Gastroesophageal sphincter (tissue), 4 donors: ENCODE results near the gene FAM216A. TPM values are rescaled to one million over a fixed set of nuclear protein-coding genes. Genes with fewer than 3 reads are reported as not detected.
A peak's percentile ranks its signal among the peaks of the same experiment; 100 is the strongest.
"Not testable (repeated sequence)": the region's sequence is repeated elsewhere in the genome, so short reads cannot be mapped to it uniquely, and the experiment has no call there.

ENCODE experiments used
- ATAC-seq: fragments of 150-250 bp; one replicate; pipeline ENCODE4 v1.9.1; 2016; ENCODE audit warnings: mild to moderate bottlenecking, moderate library complexity
- H3K27ac ChIP-seq, 4 donors: fragments of 200-600 bp; sonication (generic) in 3 of 4; 1 replicate in 3 of 4; 2 replicates in 1 of 4; pipeline ENCODE4 v1.5.1; 2016 to 2019
- H3K27me3 ChIP-seq: fragments of 200-600 bp; sonication (generic); one replicate; pipeline ENCODE4 v1.5.1; 2019
- H3K36me3 ChIP-seq, 2 donors: fragments of 200-600 bp; sonication (generic); one replicate each; pipeline ENCODE4 v1.5.1; 2019; ENCODE audit warnings: control low read depth in 1 of 2
- H3K4me1 ChIP-seq, 3 donors: fragments of 200-600 bp; sonication (generic); 1 replicate in 2 of 3; 2 replicates in 1 of 3; pipeline ENCODE4 v1.5.1; 2016 to 2019; ENCODE audit warnings: control low read depth in 2 of 3
- H3K4me3 ChIP-seq, 2 donors: fragments of 200-600 bp; sonication (generic); one replicate each; pipeline ENCODE4 v1.5.1; 2019; ENCODE audit warnings: mild to moderate bottlenecking in 1 of 2, moderate library complexity in 1 of 2
- H3K9me3 ChIP-seq, 3 donors: fragments of 200-600 bp; sonication (generic); one replicate each; pipeline ENCODE4 v1.5.1; 2017 to 2019; ENCODE audit warnings: control low read depth in 2 of 3
- CTCF ChIP-seq, 4 experiments: fragments of 200-600 bp in 2 of 4; fragments of 450-650 bp in 2 of 4; sonication (generic) in 1 of 4; IDR thresholded peaks; one replicate each; pipeline ENCODE4 v1.5.1; 2017 to 2019; ENCODE audit warnings: antibody characterized with exemption in 4 of 4, mild to moderate bottlenecking in 2 of 4, moderate library complexity in 2 of 4
- EP300 ChIP-seq: sonication (generic); formaldehyde crosslinking; IDR thresholded peaks from one replicate; pipeline ENCODE4 v1.6.1; 2017; ENCODE audit warnings: antibody characterized with exemption, mild to moderate bottlenecking
- POLR2A ChIP-seq, 2 donors: fragments of 450-650 bp; IDR thresholded peaks; one replicate each; pipeline ENCODE4 v1.6.1; 2017; ENCODE audit warnings: antibody characterized with exemption in 2 of 2, mild to moderate bottlenecking in 2 of 2, moderate library complexity in 1 of 2
- POLR2AphosphoS5 ChIP-seq: sonication (generic); formaldehyde crosslinking; IDR thresholded peaks from one replicate; pipeline ENCODE4 v1.6.1; 2017; ENCODE audit warnings: antibody characterized with exemption
- WGBS, 2 donors: methylation state at CpG; one replicate each; pipeline ENCODE4 v1.1.5; 2018; ENCODE audit warnings: low coverage in 1 of 2; 5-methylcytosine and 5-hydroxymethylcytosine counted together
- total RNA-seq, 4 donors: library from RNA; depleted of rRNA; stranded (reverse); fragments of >200 nt; gene quantifications; one replicate each; pipeline ENCODE4 v1.1.0, GENCODE V29; 2016

The FAM216A gene
- total RNA-seq, 4 donors from 2014 or later: 5.1 to 9.8 (median 6.1) TPM

DNA sequence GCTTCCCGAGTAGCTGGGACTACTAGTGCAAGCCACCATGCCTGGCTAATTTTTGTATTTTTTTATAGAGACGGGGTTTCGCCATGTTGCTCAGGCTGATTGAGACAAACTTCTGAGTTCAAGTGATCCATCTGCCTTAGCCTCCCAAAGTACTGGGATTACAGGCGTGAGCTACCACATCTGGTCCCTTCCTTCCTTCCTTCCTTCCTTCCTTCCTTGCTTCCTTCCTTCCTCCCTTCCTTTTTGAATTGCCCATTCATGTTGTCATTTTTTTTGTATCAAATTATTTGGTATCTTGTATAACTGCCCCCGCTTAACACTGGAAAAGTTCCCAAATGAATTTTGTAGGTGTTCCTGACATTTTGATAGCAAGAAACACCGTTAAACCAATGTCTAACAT is 45.2 kb downstream of the FAM216A start:
- peaks cover 0 to 8% (median 0%) of the 10 kb centered on the region in 3 donors for H3K4me1 ChIP-seq
- no peaks in the 10 kb centered on the region for H3K27me3 ChIP-seq
- H3K4me3 ChIP-seq: no peak overlapping the region
- H3K27ac ChIP-seq: no peak overlapping the region
- no peaks in the 10 kb centered on the region for H3K36me3 ChIP-seq
- ATAC-seq: no peak
- no peaks in the 10 kb centered on the region for H3K9me3 ChIP-seq
- TF ChIP-seq CTCF (IDR thresholded peaks at IDR 0.05) (no peak), EP300 (no peak), POLR2A (IDR thresholded peaks at IDR 0.05) (no peak), POLR2AphosphoS5 (no peak)
- 72 to 87% methylated on average over 4 to 6 of the region's 6 CpGs for WGBS, 2 donors

GRCh38 chr12:110514363-110514762 is 45.7 kb downstream of the FAM216A start:
- Histone ChIP-seq H3K27me3 (no peaks in the 10 kb centered on the region), H3K27ac (no peak overlapping the region), H3K36me3 (no peaks in the 10 kb centered on the region), H3K4me1 (peaks cover 0 to 8% (median 0%) of the 10 kb centered on the region in 3 donors), H3K9me3 (no peaks in the 10 kb centered on the region), H3K4me3 (no peak overlapping the region)
- TF ChIP-seq EP300 (no peak), POLR2AphosphoS5 (no peak), POLR2A (IDR thresholded peaks at IDR 0.05) (no peak)
- no peak for ATAC-seq
- 76 to 100% methylated on average over 1 of the region's 1 CpG for WGBS, 2 donors

DNA sequence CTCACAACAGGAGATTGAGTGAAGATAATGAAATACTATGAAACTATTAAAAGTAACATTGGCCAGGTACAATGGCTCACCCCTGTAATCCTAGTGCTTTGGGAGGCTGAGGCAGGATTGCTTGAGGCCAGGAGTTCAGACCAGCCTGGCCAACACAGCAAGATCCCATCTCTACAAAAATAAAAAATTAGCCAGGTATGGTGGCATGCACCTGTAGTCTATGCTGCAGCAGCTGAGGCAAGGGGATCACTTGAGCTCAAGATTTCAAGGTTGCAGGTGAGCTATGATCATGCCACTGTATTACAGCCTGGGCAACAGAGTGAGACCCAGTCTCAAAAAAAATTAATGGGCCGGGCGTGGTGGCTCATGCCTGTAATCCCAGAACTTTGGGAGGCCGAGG is 48.4 kb downstream of the FAM216A start:
- WGBS, 2 donors: 92% methylated on average over 2 of the region's 3 CpGs; no CpG with 5 or more reads in 1 of the 2 donors
- ATAC-seq: no peak
- Histone ChIP-seq H3K4me3 (no peak overlapping the region), H3K27me3 (no peaks in the 10 kb centered on the region), H3K36me3 (no peaks in the 10 kb centered on the region), H3K27ac (no peak overlapping the region), H3K4me1 (peaks cover 0 to 8% (median 0%) of the 10 kb centered on the region in 3 donors), H3K9me3 (no peaks in the 10 kb centered on the region)
- no peak for TF ChIP-seq EP300

- 85 to 100% methylated on average over 1 to 8 of the region's 8 CpGs for WGBS, 2 donors
- H3K27ac ChIP-seq, ATAC-seq, H3K9me3 ChIP-seq, H3K27me3 ChIP-seq, H3K4me1 ChIP-seq, H3K4me3 ChIP-seq, H3K36me3 ChIP-seq: not testable (repeated sequence)
Measured at GRCh38 chr12:110518014-110518413, 49.4 kb downstream of the FAM216A start.

- WGBS, 2 donors: 86 to 89% methylated on average over 7 of the region's 11 CpGs
- not testable (repeated sequence) for ATAC-seq
Measured at GRCh38 chr12:110520876-110521712, 52.4 kb downstream of the FAM216A start.

GRCh38 chr12:110528277-110528839 is 59.7 kb downstream of the FAM216A start:
- H3K27ac ChIP-seq: no peak overlapping the region
- TF ChIP-seq CTCF (IDR thresholded peaks at IDR 0.05) (no peak), POLR2AphosphoS5 (no peak), EP300 (no peak), POLR2A (IDR thresholded peaks at IDR 0.05) (no peak)
- WGBS, 2 donors: 96% methylated on average over 4 to 6 of the region's 6 CpGs
- ATAC-seq: no peak
- H3K27me3 ChIP-seq: no peaks in the 10 kb centered on the region
- no peaks in the 10 kb centered on the region for H3K9me3 ChIP-seq
- no peak overlapping the region for H3K4me3 ChIP-seq
- peaks cover 0 to 10% of the 10 kb centered on the region in 2 donors for H3K36me3 ChIP-seq
- H3K4me1 ChIP-seq: peaks cover 12 to 24% (median 14%) of the 10 kb centered on the region in 3 donors

More at GRCh38 chr12:110520876-110521712, 52.4 kb downstream of the FAM216A start:
- H3K27ac ChIP-seq, H3K4me1 ChIP-seq, H3K4me3 ChIP-seq, H3K36me3 ChIP-seq, H3K27me3 ChIP-seq, H3K9me3 ChIP-seq: not testable (repeated sequence)

GRCh38 chr12:110530511-110530910 is 61.9 kb downstream of the FAM216A start:
- peaks cover 0 to 10% of the 10 kb centered on the region in 2 donors for H3K36me3 ChIP-seq
- H3K27me3 ChIP-seq: no peaks in the 10 kb centered on the region
- WGBS, 2 donors: 0 to 18% methylated on average over 1 to 2 of the region's 2 CpGs
- no peaks in the 10 kb centered on the region for H3K9me3 ChIP-seq
- no peak for ATAC-seq
- TF ChIP-seq POLR2A (IDR thresholded peaks at IDR 0.05): no peak
- no peak for TF ChIP-seq POLR2AphosphoS5
- no peak for TF ChIP-seq EP300
- no peak for TF ChIP-seq CTCF (IDR thresholded peaks at IDR 0.05)
- H3K27ac ChIP-seq: peak overlapping the region in 1 of 4 donors; percentile 35
- H3K4me3 ChIP-seq: no peak overlapping the region
- H3K4me1 ChIP-seq: peaks cover 14 to 46% (median 16%) of the 10 kb centered on the region in 3 donors
